Testis (tissue), 3 donors: ENCODE results near the gene COL13A1. TPM values are rescaled to one million over a fixed set of nuclear protein-coding genes. Genes with fewer than 3 reads are reported as not detected.

Source experiments
- DNase-seq: peaks from one replicate; pipeline ENCODE4 v3.0.0-alpha.2; 2019
- H3K27ac ChIP-seq, 2 donors: fragments of 200-600 bp; sonication (generic); one replicate each; pipeline ENCODE4 v1.5.1; 2019
- H3K27me3 ChIP-seq: fragments of 200-600 bp; sonication (generic); one replicate; pipeline ENCODE4 v1.5.1; 2019
- H3K36me3 ChIP-seq: fragments of 200-600 bp; sonication (generic); one replicate; pipeline ENCODE4 v1.5.1; 2017; ENCODE audit warnings: low read depth; ENCODE audit errors: missing control alignments
- H3K4me1 ChIP-seq: fragments of 200-600 bp; sonication (generic); one replicate; pipeline ENCODE4 v1.5.1; 2019
- H3K4me3 ChIP-seq, 2 donors: fragments of 200-600 bp; sonication (generic); one replicate each; pipeline ENCODE4 v1.5.1; 2017 to 2019
- H3K9me3 ChIP-seq: fragments of 200-600 bp; sonication (generic); one replicate; pipeline ENCODE4 v1.5.1; 2017
- CTCF ChIP-seq, 3 experiments: fragments of 450-650 bp in 2 of 3; fragments of 200-600 bp in 1 of 3; sonication (generic) in 1 of 3; IDR thresholded peaks; one replicate each; pipeline ENCODE4 v1.5.1; 2016 to 2019; ENCODE audit warnings: antibody characterized with exemption in 3 of 3, mild to moderate bottlenecking in 2 of 3, moderate library complexity in 1 of 3
- POLR2A ChIP-seq: fragments of 450-650 bp; IDR thresholded peaks from one replicate; pipeline ENCODE4 v1.6.1; 2017; ENCODE audit warnings: antibody characterized with exemption, mild to moderate bottlenecking, moderate library complexity
- WGBS, 2 donors: methylation state at CpG; one replicate each; pipeline ENCODE4 v1.1.5; 2018; 5-methylcytosine and 5-hydroxymethylcytosine counted together
- intact Hi-C: fragments of 100-400 bp; cut with DNase I; formaldehyde crosslinking; loops from one replicate; pipeline ENCODE4 v1.15.1; 2023; ENCODE audit warnings: low total_unique reads
- polyA plus RNA-seq: library from polyadenylated mRNA; stranded (reverse); fragments of 350-450 nt; fragmentation: Illumina TruSeq; extraction: RNeasy Lipid Tissue Mini Kit (QIAGEN cat#74804); gene quantifications from one replicate; pipeline ENCODE4 v1.2.3, GENCODE V29; 2014; ENCODE audit warnings: low read depth, low replicate concordance; ENCODE audit not compliant: insufficient read depth
- total RNA-seq, 2 donors: library from RNA; depleted of rRNA; stranded (reverse); fragments of >200 nt; gene quantifications; one replicate each; pipeline ENCODE4 v1.2.3, GENCODE V29; 2016

COL13A1 gene
- total and polyA plus RNA-seq, 3 donors from 2014 or later: 0.94 to 2.5 (median 1.5) TPM

GRCh38 chr10:69858201-69858600 lies 56.5 kb downstream of the COL13A1 start:
- Histone ChIP-seq H3K27me3 (no peaks in the 10 kb centered on the region), H3K36me3 (no peaks in the 10 kb centered on the region), H3K4me1 (peaks cover 5% of the 10 kb centered on the region), H3K9me3 (no peaks in the 10 kb centered on the region), H3K27ac (no peak overlapping the region), H3K4me3 (no peak overlapping the region)
- intact Hi-C loops: no loop called here
- DNase-seq: no peak
- no peak for TF ChIP-seq CTCF (IDR thresholded peaks at IDR 0.05)
- TF ChIP-seq POLR2A: no peak
- WGBS, 2 donors: 74 to 95% methylated on average over 1 of the region's 1 CpG

- Histone ChIP-seq H3K36me3 (no peaks in the 10 kb centered on the region), H3K9me3 (no peaks in the 10 kb centered on the region), H3K4me1 (peaks cover 5% of the 10 kb centered on the region), H3K27me3 (no peaks in the 10 kb centered on the region), H3K4me3 (no peak overlapping the region), H3K27ac (no peak overlapping the region)
- WGBS, 2 donors: 54% methylated on average over 8 to 9 of the region's 9 CpGs
- TF ChIP-seq CTCF (IDR thresholded peaks at IDR 0.05) (no peak), POLR2A (no peak)
- intact Hi-C loops: no loop called here
- DNase-seq: no peak
These were observed 58.6 kb downstream of the COL13A1 start for GRCh38 chr10:69860271-69860670.

- Histone ChIP-seq H3K27ac (no peak overlapping the region), H3K4me1 (peaks cover 12% of the 10 kb centered on the region), H3K36me3 (no peaks in the 10 kb centered on the region), H3K9me3 (no peaks in the 10 kb centered on the region), H3K27me3 (no peaks in the 10 kb centered on the region), H3K4me3 (no peak overlapping the region)
- intact Hi-C loops: no loop called here
- 57 to 75% methylated on average over 5 to 7 of the region's 7 CpGs for WGBS, 2 donors
- DNase-seq: no peak
- no peak for TF ChIP-seq CTCF (IDR thresholded peaks at IDR 0.05)
- no peak for TF ChIP-seq POLR2A
These were observed 59.8 kb downstream of the COL13A1 start for GRCh38 chr10:69861251-69862240.

- no peaks in the 10 kb centered on the region for H3K36me3 ChIP-seq
- H3K9me3 ChIP-seq: no peaks in the 10 kb centered on the region
- no peak overlapping the region for H3K4me3 ChIP-seq
- DNase-seq: no peak
- no peaks in the 10 kb centered on the region for H3K27me3 ChIP-seq
- TF ChIP-seq CTCF (IDR thresholded peaks at IDR 0.05): no peak
- intact Hi-C loops: no loop called here
- peaks cover 19% of the 10 kb centered on the region for H3K4me1 ChIP-seq
- WGBS, 2 donors: 85 to 96% methylated on average over 16 of the region's 16 CpGs
- no peak overlapping the region for H3K27ac ChIP-seq
These were observed 61.3 kb downstream of the COL13A1 start for GRCh38 chr10:69862882-69863530.
